Panc1 (cell line): ENCODE measurements around the gene RCBTB2.

ENCODE experiments used
- CTCF ChIP-seq: fragments of 450-650 bp; IDR thresholded peaks from 2 replicates; pipeline ENCODE4 v1.5.1; 2017; ENCODE audit warnings: mild to moderate bottlenecking
- POLR2AphosphoS5 ChIP-seq: IDR thresholded peaks from 2 replicates; pipeline ENCODE4 v1.6.1; 2012; ENCODE audit warnings: mild to moderate bottlenecking, low read depth, low read length, moderate library complexity
- REST ChIP-seq, 2 experiments: IDR thresholded peaks; 2 replicates each; pipeline ENCODE4 v1.6.1; 2011 to 2012; ENCODE audit warnings: low read depth in 2 of 2, control low read depth in 1 of 2, low read length in 1 of 2, mild to moderate bottlenecking in 1 of 2, moderate library complexity in 1 of 2; ENCODE audit not compliant: insufficient read depth in 1 of 2

- no peak for TF ChIP-seq CTCF
- TF ChIP-seq POLR2AphosphoS5 = no peak
- TF ChIP-seq REST (IDR thresholded peaks at IDR 0.05; ENCODE audit: insufficient read depth in 1 of 2, low read depth in 2 of 2, low read length in 1 of 2) = no peak
These were observed 89.3 kb downstream of the RCBTB2 start for GRCh38 chr13:48443442-48444208.
